AG10803 (cell line): ENCODE measurements around the gene UNKL.

Experiments
- DNase-seq: peaks from one replicate; pipeline ENCODE4 v3.0.0; 2010; ENCODE audit warnings: low read depth
- H3K4me3 ChIP-seq: 2 replicates; pipeline ENCODE4 v1.5.1; 2011; ENCODE audit warnings: mild to moderate bottlenecking, low read length, control low read depth
- TF ChIP-seq, protein P1 (sequence below): conservative IDR thresholded peaks from 2 replicates; pipeline ENCODE4 v1.5.1; 2011; ENCODE audit warnings: mild to moderate bottlenecking, low read length, control low read depth, inconsistent platforms

The UNKL gene

DNA sequence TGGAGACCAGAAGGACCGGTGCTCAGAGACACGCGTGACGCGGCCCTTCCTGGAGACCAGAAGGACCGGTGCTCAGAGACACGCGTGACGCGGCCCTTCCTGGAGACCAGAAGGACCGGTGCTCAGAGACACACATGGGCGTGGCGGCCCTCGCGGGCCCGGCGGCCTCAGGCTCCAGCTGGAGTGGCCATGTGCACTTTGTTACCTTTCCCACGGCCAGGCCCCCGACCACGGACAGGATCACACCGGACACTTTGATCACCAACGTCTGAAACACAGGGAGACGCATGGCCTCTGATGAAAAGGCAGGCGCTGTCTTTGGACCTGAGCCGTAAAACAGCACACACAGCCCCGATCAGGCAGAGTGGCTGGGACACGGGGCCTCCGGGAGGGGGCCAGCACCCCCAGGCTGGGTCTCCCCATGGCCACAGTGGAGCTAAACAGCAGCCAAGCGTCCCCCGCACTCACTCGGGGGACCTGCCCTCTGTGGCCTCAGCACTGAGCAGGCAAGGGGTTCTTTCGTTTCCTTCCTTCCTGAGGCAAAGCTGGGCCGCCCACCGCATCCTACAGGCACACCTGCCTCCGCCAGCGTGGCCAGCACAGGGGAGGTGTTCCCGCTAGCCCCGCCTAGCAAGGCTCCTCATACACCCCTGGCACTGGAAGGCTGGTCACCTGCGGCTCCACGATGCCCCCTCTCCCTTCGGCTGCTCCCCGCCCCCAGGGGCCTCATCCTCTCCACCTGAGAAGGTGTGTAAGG is 43.2 kb upstream of the UNKL start:
- DNase-seq = no peak
- no peak overlapping the region for H3K4me3 ChIP-seq
- TF ChIP-seq, protein P1, sequence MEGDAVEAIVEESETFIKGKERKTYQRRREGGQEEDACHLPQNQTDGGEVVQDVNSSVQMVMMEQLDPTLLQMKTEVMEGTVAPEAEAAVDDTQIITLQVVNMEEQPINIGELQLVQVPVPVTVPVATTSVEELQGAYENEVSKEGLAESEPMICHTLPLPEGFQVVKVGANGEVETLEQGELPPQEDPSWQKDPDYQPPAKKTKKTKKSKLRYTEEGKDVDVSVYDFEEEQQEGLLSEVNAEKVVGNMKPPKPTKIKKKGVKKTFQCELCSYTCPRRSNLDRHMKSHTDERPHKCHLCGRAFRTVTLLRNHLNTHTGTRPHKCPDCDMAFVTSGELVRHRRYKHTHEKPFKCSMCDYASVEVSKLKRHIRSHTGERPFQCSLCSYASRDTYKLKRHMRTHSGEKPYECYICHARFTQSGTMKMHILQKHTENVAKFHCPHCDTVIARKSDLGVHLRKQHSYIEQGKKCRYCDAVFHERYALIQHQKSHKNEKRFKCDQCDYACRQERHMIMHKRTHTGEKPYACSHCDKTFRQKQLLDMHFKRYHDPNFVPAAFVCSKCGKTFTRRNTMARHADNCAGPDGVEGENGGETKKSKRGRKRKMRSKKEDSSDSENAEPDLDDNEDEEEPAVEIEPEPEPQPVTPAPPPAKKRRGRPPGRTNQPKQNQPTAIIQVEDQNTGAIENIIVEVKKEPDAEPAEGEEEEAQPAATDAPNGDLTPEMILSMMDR = no peak

DNA sequence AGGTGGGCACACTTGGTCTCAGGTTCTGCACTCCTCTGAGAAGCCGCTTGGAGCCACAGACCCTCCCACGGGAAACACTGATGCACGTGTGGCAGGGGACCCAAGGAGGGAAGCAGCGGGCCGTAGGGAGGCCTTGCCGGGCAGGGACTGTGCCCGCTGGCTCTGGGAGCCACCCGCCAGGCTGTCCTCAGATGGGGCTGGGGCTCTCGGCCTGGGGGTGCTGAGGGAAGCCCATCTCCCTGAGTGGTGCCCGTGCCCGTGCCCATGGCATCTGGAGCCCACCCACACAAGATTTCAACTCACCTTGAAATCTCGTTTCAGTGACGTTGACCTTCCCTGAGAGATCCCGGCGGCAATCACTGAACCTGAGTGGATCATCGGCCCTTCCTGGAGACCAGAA is 42.4 kb upstream of the UNKL start:
- TF ChIP-seq, protein P1 = no peak

DNA sequence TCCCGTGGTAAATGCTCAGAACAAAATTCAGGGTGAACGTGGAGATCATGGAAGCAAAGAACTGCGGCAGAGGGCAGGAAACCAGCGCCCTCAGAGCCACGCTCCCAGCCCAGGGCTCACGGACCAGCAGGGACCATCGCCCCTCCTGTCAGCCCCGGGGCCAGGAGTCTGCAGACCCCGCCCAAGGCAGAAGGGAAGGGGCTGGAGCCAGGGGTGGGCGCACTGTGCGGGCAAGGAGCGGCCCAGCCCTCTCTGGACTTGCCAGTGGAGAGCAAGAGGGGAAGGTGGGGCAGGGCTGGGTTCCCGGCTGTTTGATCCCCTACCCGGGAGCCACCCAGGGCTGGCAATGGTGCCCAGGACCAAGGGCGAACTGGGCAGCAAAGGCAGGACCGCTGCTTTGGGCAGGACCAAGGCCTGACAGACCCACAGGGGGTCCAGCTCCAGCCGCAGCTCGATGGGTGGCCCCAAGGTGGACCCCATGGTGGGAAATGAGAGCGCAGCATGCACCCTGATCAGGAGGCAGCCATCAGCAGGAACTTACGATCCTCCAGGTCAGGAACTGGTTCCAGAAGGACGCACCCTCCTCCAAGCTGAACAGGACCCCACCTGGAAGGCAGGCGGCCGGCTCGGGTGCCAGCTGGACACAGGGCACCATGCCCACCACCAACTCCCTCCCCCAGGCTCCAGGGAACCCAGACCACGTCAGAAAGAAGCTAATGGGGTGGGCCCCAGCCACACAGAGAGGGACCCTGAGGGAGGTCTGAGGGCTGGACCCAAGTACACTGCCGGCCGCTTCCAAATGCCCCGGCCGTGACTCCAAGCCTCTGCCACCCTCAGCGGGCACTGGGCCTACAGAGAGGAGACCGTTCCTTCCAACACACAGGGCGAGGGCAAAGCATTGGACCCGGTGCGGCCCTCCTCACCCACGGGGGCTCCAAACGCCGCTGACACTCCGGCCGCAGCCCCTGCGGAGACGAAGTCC is 41.0 kb upstream of the UNKL start:
- no peak for DNase-seq
- TF ChIP-seq, protein P1 = no peak
- no peak overlapping the region for H3K4me3 ChIP-seq

More for the DNA sequence above, 42.4 kb upstream of the UNKL start:
- no peak overlapping the region for H3K4me3 ChIP-seq
- DNase-seq = no peak

GRCh38 chr16:1454561-1454960 is 40.1 kb upstream of the UNKL start:
- no peak overlapping the region for H3K4me3 ChIP-seq
- TF ChIP-seq, protein P1 = no peak
- DNase-seq = no peak

DNA sequence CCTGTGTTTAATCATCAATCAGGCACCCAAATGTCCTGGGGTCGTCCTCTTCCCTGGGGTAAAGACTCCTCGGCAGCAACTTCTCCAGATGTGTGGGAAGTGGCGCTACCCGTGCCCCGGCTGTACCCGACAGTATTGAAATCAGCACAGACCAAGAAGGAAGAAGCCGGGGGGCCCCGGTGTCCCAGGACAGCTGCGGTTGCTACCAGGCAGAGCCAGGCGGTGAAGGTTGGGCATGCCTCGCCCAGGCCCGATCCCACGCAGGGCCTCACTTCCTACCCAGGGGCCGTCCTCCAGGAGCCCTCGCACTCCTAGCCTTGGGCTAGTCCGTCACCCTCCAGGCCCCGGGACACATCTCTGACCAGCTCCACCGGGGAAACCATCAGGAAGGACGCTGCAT is 38.8 kb upstream of the UNKL start:
- DNase-seq = no peak
- TF ChIP-seq, protein P1 = no peak
- H3K4me3 ChIP-seq = no peak overlapping the region

- H3K4me3 ChIP-seq = no peak overlapping the region
- no peak for DNase-seq
- TF ChIP-seq, protein P1 = no peak
Observed at GRCh38 chr16:1452530-1452929, 38.0 kb upstream of the UNKL start.
